Mucosa of descending colon (tissue), 3 donors: ENCODE measurements around the gene NFKB1. TPM values are rescaled to one million over a fixed set of nuclear protein-coding genes. Genes with fewer than 3 reads are reported as not detected.

Experiments used
- ATAC-seq: fragments of 200-7000 bp; cut with Tn5 transposase; one replicate; pipeline ENCODE4 v1.9.1; 2020; ENCODE audit warnings: mild to moderate bottlenecking, moderate library complexity
- DNase-seq, 3 donors: peaks; one replicate each; pipeline ENCODE4 v3.0.0-alpha.2; 2020
- H3K36me3 ChIP-seq: fragments of 200-600 bp; one replicate; pipeline ENCODE4 v1.8.0; 2021; ENCODE audit warnings: low read depth, mild to moderate bottlenecking
- H3K4me1 ChIP-seq: fragments of 200-600 bp; one replicate; pipeline ENCODE4 v1.8.0; 2021; ENCODE audit warnings: low read depth, mild to moderate bottlenecking
- H3K4me3 ChIP-seq: fragments of 200-600 bp; one replicate; pipeline ENCODE4 v1.8.0; 2021; ENCODE audit warnings: mild to moderate bottlenecking
- H3K9me3 ChIP-seq: fragments of 200-600 bp; one replicate; pipeline ENCODE4 v1.8.0; 2021; ENCODE audit warnings: mild to moderate bottlenecking
- CTCF ChIP-seq: fragments of 200-600 bp; IDR thresholded peaks from one replicate; pipeline ENCODE4 v1.8.0; 2022; ENCODE audit warnings: antibody characterized with exemption, mild to moderate bottlenecking
- intact Hi-C, 2 donors: fragments of 100-400 bp; cut with DNase I in 1 of 2; cut with micrococcal nuclease in 1 of 2; formaldehyde crosslinking; loops; one replicate each; pipeline versions ENCODE4 v1.11.0 to v1.11.1; 2022; cut with DNase I, micrococcal nuclease
- total RNA-seq, 3 donors: library from RNA; stranded (reverse); fragmentation: NEBNext Ultra II Directional in 2 of 3; extraction: Animal tissue kit (Norgen Biotek cat#: 25700) in 2 of 3; gene quantifications; one replicate each; pipeline versions ENCODE4 v1.2.1 to v1.2.4, GENCODE V29; 2021 to 2023
- donor health status: DM: no; HTN: no; CAD: no; lungs with moderate emphysema.
- donor health status: DM: no; HTN: no; CAD: no.
- donor health status: DM: no; HTN: yes; CAD: no.

The NFKB1 gene
- total RNA-seq, 3 donors from 2014 or later = 50.8 to 57.4 (median 53.6) TPM

- no peaks in the 10 kb centered on the region for H3K36me3 ChIP-seq
- no peaks in the 10 kb centered on the region for H3K9me3 ChIP-seq
- peaks cover 20% of the 10 kb centered on the region for H3K4me1 ChIP-seq
- intact Hi-C loops = loop anchor here in 1 of 2 donors (10.0 kb wide), 1 partner anchor 61 kb away; no protein-coding TSS in a partner anchor
- H3K4me3 ChIP-seq = no peak overlapping the region
- ATAC-seq = no peak
- TF ChIP-seq CTCF = no peak
- DNase-seq = no peak
These were observed 4.5 kb downstream of the NFKB1 start for GRCh38 chr4:102505708-102506107.

- ATAC-seq (no peak), DNase-seq (no peak)
- intact Hi-C loops = loop anchor here in 1 of 2 donors (10.0 kb wide), 1 partner anchor 62 kb away; no protein-coding TSS in a partner anchor
- Histone ChIP-seq H3K4me3 (no peak overlapping the region), H3K4me1 (peaks cover 20% of the 10 kb centered on the region), H3K36me3 (no peaks in the 10 kb centered on the region), H3K9me3 (no peaks in the 10 kb centered on the region)
- no peak for TF ChIP-seq CTCF
These were observed 5.4 kb downstream of the NFKB1 start for GRCh38 chr4:102506523-102506922.

GRCh38 chr4:102511830-102512605, 10.9 kb downstream of the NFKB1 start:
- Histone ChIP-seq H3K4me3 (no peak overlapping the region), H3K4me1 (no peaks in the 10 kb centered on the region), H3K36me3 (no peaks in the 10 kb centered on the region), H3K9me3 (no peaks in the 10 kb centered on the region)
- no peak for TF ChIP-seq CTCF
- ATAC-seq = no peak
- DNase-seq = no peak
- intact Hi-C loops = no loop called here

- intact Hi-C loops = no loop called here
- ATAC-seq = no peak
These were observed 13.3 kb downstream of the NFKB1 start for GRCh38 chr4:102514298-102514964.

GRCh38 chr4:102517753-102518152, 16.6 kb downstream of the NFKB1 start:
- intact Hi-C loops = no loop called here
- TF ChIP-seq CTCF = no peak
- no peaks in the 10 kb centered on the region for H3K4me1 ChIP-seq
- no peak for DNase-seq
- H3K4me3 ChIP-seq = no peak overlapping the region
- no peak for ATAC-seq
- no peaks in the 10 kb centered on the region for H3K36me3 ChIP-seq
- H3K9me3 ChIP-seq = no peaks in the 10 kb centered on the region

More at GRCh38 chr4:102514298-102514964, 13.3 kb downstream of the NFKB1 start:
- no peak for DNase-seq
- H3K36me3 ChIP-seq = no peaks in the 10 kb centered on the region
- no peak overlapping the region for H3K4me3 ChIP-seq
- no peak for TF ChIP-seq CTCF
- H3K9me3 ChIP-seq = no peaks in the 10 kb centered on the region
- no peaks in the 10 kb centered on the region for H3K4me1 ChIP-seq
